T47D (cell line): ENCODE data around the gene COQ5.

Experiments
- DNase-seq, 2 experiments: peaks; one replicate each; pipeline versions ENCODE4 v3.0.0 to v3.0.0-alpha.2; 2011 to 2012; ENCODE audit warnings: low read depth in 1 of 2, low spot score in 1 of 2
- JUND ChIP-seq: IDR thresholded peaks from 2 replicates; pipeline ENCODE4 v1.6.1; 2012; ENCODE audit warnings: low read depth
- in situ Hi-C: cut with HindIII; loops from 2 replicates; pipeline ENCODE4 v1.10.0; 2016; ENCODE audit warnings: low sequenced_read_pairs, low pct_unique_long_range_greater_than_20kb

The COQ5 gene

GRCh38 chr12:120528861-120529525 lies at the start of gene COQ5:
TSS of gene COQ5 (minus strand) at chr12:120529158. CDS start at chr12:120529141, 17 bp downstream.
- TF ChIP-seq JUND, result no peak; the same call in 1 of the 2 replicates
- in situ Hi-C loops, result no loop called here
- peak; percentile 64 to 89 for DNase-seq

- in situ Hi-C loops, result no loop called here
- no peak for DNase-seq
- TF ChIP-seq JUND, result no peak
Measured at GRCh38 chr12:120574106-120574505, 45.1 kb upstream of the COQ5 start.

GRCh38 chr12:120573560-120573959 lies 44.6 kb upstream of the COQ5 start:
- peak in 1 of 2 experiments; percentile 24 for DNase-seq
- no peak for TF ChIP-seq JUND
- in situ Hi-C loops, result no loop called here

GRCh38 chr12:120571299-120571698 lies 42.3 kb upstream of the COQ5 start:
- in situ Hi-C loops, result no loop called here
- DNase-seq, result no peak
- TF ChIP-seq JUND, result no peak

- no peak for TF ChIP-seq JUND
- no peak for DNase-seq
- in situ Hi-C loops, result no loop called here
Measured at GRCh38 chr12:120563495-120563894, 34.5 kb upstream of the COQ5 start.

GRCh38 chr12:120562906-120563305 lies 33.9 kb upstream of the COQ5 start:
- in situ Hi-C loops, result no loop called here
- DNase-seq, result no peak
- TF ChIP-seq JUND, result no peak

GRCh38 chr12:120557589-120557988 lies 28.6 kb upstream of the COQ5 start:
- no peak for TF ChIP-seq JUND
- no peak for DNase-seq
- in situ Hi-C loops, result no loop called here

- no peak for TF ChIP-seq JUND
- in situ Hi-C loops, result no loop called here
- no peak for DNase-seq
Measured at GRCh38 chr12:120554678-120555077, 25.7 kb upstream of the COQ5 start.

- no peak for DNase-seq
- no peak for TF ChIP-seq JUND
- in situ Hi-C loops, result no loop called here
Measured at GRCh38 chr12:120546050-120546386, 17.1 kb upstream of the COQ5 start.

GRCh38 chr12:120544691-120545090 lies 15.7 kb upstream of the COQ5 start:
- no peak for DNase-seq
- in situ Hi-C loops, result no loop called here
- no peak for TF ChIP-seq JUND

- no peak for TF ChIP-seq JUND
- DNase-seq, result no peak
- in situ Hi-C loops, result no loop called here
Measured at GRCh38 chr12:120542166-120542565, 13.2 kb upstream of the COQ5 start.

GRCh38 chr12:120540445-120540844 lies 11.5 kb upstream of the COQ5 start:
- DNase-seq, result no peak
- in situ Hi-C loops, result no loop called here
- TF ChIP-seq JUND, result no peak

- DNase-seq, result no peak
- in situ Hi-C loops, result no loop called here
- no peak for TF ChIP-seq JUND
Measured at GRCh38 chr12:120539303-120539702, 10.3 kb upstream of the COQ5 start.
